Breast epithelium (tissue), 3 donors: Measurements from ENCODE around the gene PLCG1.

Experiments
- CTCF ChIP-seq, 3 donors: fragments of 450-650 bp; IDR thresholded peaks; one replicate each; pipeline ENCODE4 v1.5.1; 2016 to 2017; ENCODE audit warnings: antibody characterized with exemption in 3 of 3, mild to moderate bottlenecking in 3 of 3, moderate library complexity in 3 of 3
- POLR2AphosphoS5 ChIP-seq, 3 donors: sonication (generic); formaldehyde crosslinking; IDR thresholded peaks; one replicate each; pipeline ENCODE4 v1.6.1; 2017; ENCODE audit warnings: antibody characterized with exemption in 3 of 3

- TF ChIP-seq CTCF (IDR thresholded peaks at IDR 0.05): no peak
- TF ChIP-seq POLR2AphosphoS5 (IDR thresholded peaks at IDR 0.05): no peak
Observed at GRCh38 chr20:41226426-41226825, 89.1 kb downstream of the PLCG1 start.
